22Rv1 (cell line): ENCODE data around the gene LZTS3.
A peak's percentile ranks its signal among the peaks of the same experiment; 100 is the strongest.

Source experiments
- CTCF ChIP-seq: fragments of 450-650 bp; IDR thresholded peaks from 2 replicates; pipeline ENCODE4 v1.5.1; 2017; ENCODE audit warnings: mild to moderate bottlenecking
- ZFX ChIP-seq: fragments of 450-650 bp; IDR thresholded peaks from 2 replicates; pipeline ENCODE4 v1.6.1; 2017; ENCODE audit warnings: antibody characterized with exemption, borderline replicate concordance

- peak; percentile 27; the same call in 1 of the 2 replicates for TF ChIP-seq CTCF
- TF ChIP-seq ZFX = no peak
Measured at GRCh38 chr20:3168079-3168828, 5.1 kb downstream of the LZTS3 start.
